Neuron (in vitro differentiated cells): Measurements from ENCODE around the gene VWA3B.

ENCODE experiments used
- H2AFZ ChIP-seq: one replicate; pipeline ENCODE4 v1.6.1; 2013; ENCODE audit warnings: low read depth, mild to moderate bottlenecking, inconsistent platforms, low read length, moderate library complexity
- H3K27me3 ChIP-seq: one replicate; pipeline ENCODE4 v1.6.1; 2013; ENCODE audit warnings: low read length; ENCODE audit not compliant: insufficient read depth
- H3K36me3 ChIP-seq: one replicate; pipeline ENCODE4 v1.6.1; 2013; ENCODE audit warnings: low read length; ENCODE audit not compliant: insufficient read depth
- H3K4me1 ChIP-seq: one replicate; pipeline ENCODE4 v1.6.1; 2013; ENCODE audit warnings: low read length; ENCODE audit not compliant: insufficient read depth
- H3K4me3 ChIP-seq: 2 replicates; pipeline ENCODE4 v1.5.1; 2013; ENCODE audit warnings: mild to moderate bottlenecking, low read length, moderate library complexity
- H3K9me3 ChIP-seq: one replicate; pipeline ENCODE4 v1.6.1; 2013; ENCODE audit warnings: low read length

VWA3B gene

GRCh38 chr2:98149333-98149697 is 62.3 kb downstream of the VWA3B start:
- Histone ChIP-seq H2AFZ (no peak overlapping the region), H3K27me3 (no peaks in the 10 kb centered on the region), H3K36me3 (no peaks in the 10 kb centered on the region), H3K4me1 (no peaks in the 10 kb centered on the region), H3K4me3 (no peak overlapping the region), H3K9me3 (no peaks in the 10 kb centered on the region)

- H3K9me3 ChIP-seq, result no peaks in the 10 kb centered on the region
Measured at GRCh38 chr2:98153481-98153880, 66.5 kb downstream of the VWA3B start.

GRCh38 chr2:98155291-98155690 is 68.3 kb downstream of the VWA3B start:
- Histone ChIP-seq H2AFZ (no peak overlapping the region), H3K4me3 (no peak overlapping the region), H3K4me1 (peaks cover 8% of the 10 kb centered on the region), H3K27me3 (no peaks in the 10 kb centered on the region), H3K9me3 (no peaks in the 10 kb centered on the region), H3K36me3 (no peaks in the 10 kb centered on the region)

More at GRCh38 chr2:98153481-98153880, 66.5 kb downstream of the VWA3B start:
- no peak overlapping the region for H3K4me3 ChIP-seq
- no peaks in the 10 kb centered on the region for H3K36me3 ChIP-seq
- no peak overlapping the region for H2AFZ ChIP-seq
- peaks cover 7% of the 10 kb centered on the region for H3K4me1 ChIP-seq
- H3K27me3 ChIP-seq, result no peaks in the 10 kb centered on the region

GRCh38 chr2:98155716-98156115 is 68.7 kb downstream of the VWA3B start:
- H2AFZ ChIP-seq, result no peak overlapping the region
- peaks cover 8% of the 10 kb centered on the region for H3K4me1 ChIP-seq
- no peaks in the 10 kb centered on the region for H3K9me3 ChIP-seq
- no peaks in the 10 kb centered on the region for H3K36me3 ChIP-seq
- H3K4me3 ChIP-seq, result no peak overlapping the region
- H3K27me3 ChIP-seq, result no peaks in the 10 kb centered on the region

- no peaks in the 10 kb centered on the region for H3K27me3 ChIP-seq
- peaks cover 8% of the 10 kb centered on the region for H3K4me1 ChIP-seq
- H2AFZ ChIP-seq, result no peak overlapping the region
- no peaks in the 10 kb centered on the region for H3K9me3 ChIP-seq
- no peaks in the 10 kb centered on the region for H3K36me3 ChIP-seq
- H3K4me3 ChIP-seq, result no peak overlapping the region
Measured at GRCh38 chr2:98156304-98156703, 69.3 kb downstream of the VWA3B start.

GRCh38 chr2:98157557-98157956 is 70.6 kb downstream of the VWA3B start:
- Histone ChIP-seq H2AFZ (no peak overlapping the region), H3K4me3 (no peak overlapping the region), H3K36me3 (no peaks in the 10 kb centered on the region), H3K9me3 (no peaks in the 10 kb centered on the region), H3K4me1 (peaks cover 8% of the 10 kb centered on the region), H3K27me3 (no peaks in the 10 kb centered on the region)

GRCh38 chr2:98158305-98158704 is 71.3 kb downstream of the VWA3B start:
- H3K4me3 ChIP-seq, result no peak overlapping the region
- H3K36me3 ChIP-seq, result no peaks in the 10 kb centered on the region
- H2AFZ ChIP-seq, result no peak overlapping the region
- H3K9me3 ChIP-seq, result no peaks in the 10 kb centered on the region
- no peaks in the 10 kb centered on the region for H3K27me3 ChIP-seq
- H3K4me1 ChIP-seq, result peaks cover 8% of the 10 kb centered on the region

- peaks cover 8% of the 10 kb centered on the region for H3K4me1 ChIP-seq
- H2AFZ ChIP-seq, result no peak overlapping the region
- no peak overlapping the region for H3K4me3 ChIP-seq
- H3K27me3 ChIP-seq, result no peaks in the 10 kb centered on the region
- no peaks in the 10 kb centered on the region for H3K9me3 ChIP-seq
- H3K36me3 ChIP-seq, result no peaks in the 10 kb centered on the region
Measured at GRCh38 chr2:98160554-98160953, 73.6 kb downstream of the VWA3B start.

GRCh38 chr2:98161186-98161585 is 74.2 kb downstream of the VWA3B start:
- H3K36me3 ChIP-seq, result no peaks in the 10 kb centered on the region
- peaks cover 8% of the 10 kb centered on the region for H3K4me1 ChIP-seq
- no peak overlapping the region for H3K4me3 ChIP-seq
- no peak overlapping the region for H2AFZ ChIP-seq
- no peaks in the 10 kb centered on the region for H3K9me3 ChIP-seq
- H3K27me3 ChIP-seq, result no peaks in the 10 kb centered on the region

- Histone ChIP-seq H2AFZ (no peak overlapping the region), H3K9me3 (no peaks in the 10 kb centered on the region), H3K36me3 (no peaks in the 10 kb centered on the region), H3K27me3 (no peaks in the 10 kb centered on the region), H3K4me3 (no peak overlapping the region), H3K4me1 (no peaks in the 10 kb centered on the region)
Measured at GRCh38 chr2:98164256-98164655, 77.3 kb downstream of the VWA3B start.

- Histone ChIP-seq H3K27me3 (no peaks in the 10 kb centered on the region), H3K36me3 (no peaks in the 10 kb centered on the region), H3K4me3 (no peak overlapping the region), H2AFZ (no peak overlapping the region), H3K9me3 (no peaks in the 10 kb centered on the region), H3K4me1 (no peaks in the 10 kb centered on the region)
Measured at GRCh38 chr2:98165516-98166071, 78.6 kb downstream of the VWA3B start.

GRCh38 chr2:98167916-98168315 is 80.9 kb downstream of the VWA3B start:
- Histone ChIP-seq H3K4me1 (no peaks in the 10 kb centered on the region), H3K27me3 (no peaks in the 10 kb centered on the region), H2AFZ (no peak overlapping the region), H3K9me3 (no peaks in the 10 kb centered on the region), H3K4me3 (no peak overlapping the region), H3K36me3 (no peaks in the 10 kb centered on the region)

- Histone ChIP-seq H2AFZ (no peak overlapping the region), H3K36me3 (no peaks in the 10 kb centered on the region), H3K4me1 (no peaks in the 10 kb centered on the region), H3K4me3 (no peak overlapping the region), H3K27me3 (no peaks in the 10 kb centered on the region), H3K9me3 (no peaks in the 10 kb centered on the region)
Measured at GRCh38 chr2:98170076-98170475, 83.1 kb downstream of the VWA3B start.

GRCh38 chr2:98172150-98172765 is 85.3 kb downstream of the VWA3B start:
- Histone ChIP-seq H3K4me3 (no peak overlapping the region), H3K27me3 (no peaks in the 10 kb centered on the region)

More at GRCh38 chr2:98172150-98172765, 85.3 kb downstream of the VWA3B start:
- H3K9me3 ChIP-seq, result no peaks in the 10 kb centered on the region
- no peaks in the 10 kb centered on the region for H3K36me3 ChIP-seq
- no peak overlapping the region for H2AFZ ChIP-seq
- H3K4me1 ChIP-seq, result peaks cover under 1% of the 10 kb centered on the region
